ENCODE measurements around the gene FOXI2.

Gene FOXI2

GRCh38 chr10:127736915-127737562 lies at the start of gene FOXI2:
Gene FOXI2 (plus strand): TSS chr10:127737185. CDS start chr10:127737274, 89 bp downstream.
- no peak for DNase-seq

- DNase-seq = no peak
These were observed 49.4 kb upstream of the FOXI2 start for GRCh38 chr10:127687548-127687947.

GRCh38 chr10:127690176-127690835 lies 46.7 kb upstream of the FOXI2 start:
- no peak for DNase-seq

GRCh38 chr10:127694580-127695193 lies 42.3 kb upstream of the FOXI2 start:
- no peak for DNase-seq

GRCh38 chr10:127695431-127695830 lies 41.6 kb upstream of the FOXI2 start:
- DNase-seq = no peak

- no peak for DNase-seq
These were observed 38.1 kb upstream of the FOXI2 start for GRCh38 chr10:127698886-127699285.

- no peak for DNase-seq
These were observed 37.7 kb upstream of the FOXI2 start for GRCh38 chr10:127699311-127699710.

GRCh38 chr10:127702271-127702670 lies 34.7 kb upstream of the FOXI2 start:
- DNase-seq = peak; percentile 1

GRCh38 chr10:127715249-127715648 lies 21.7 kb upstream of the FOXI2 start:
- no peak for DNase-seq

- DNase-seq = no peak
These were observed 21.1 kb upstream of the FOXI2 start for GRCh38 chr10:127715782-127716378.

- no peak for DNase-seq
These were observed 16.8 kb upstream of the FOXI2 start for GRCh38 chr10:127720142-127720541.

- DNase-seq = no peak
These were observed 16.1 kb upstream of the FOXI2 start for GRCh38 chr10:127720903-127721302.

GRCh38 chr10:127734753-127735152 lies 2.2 kb upstream of the FOXI2 start:
- no peak for DNase-seq

- no peak for DNase-seq
These were observed 1.8 kb upstream of the FOXI2 start for GRCh38 chr10:127735156-127735555.

- no peak for DNase-seq
These were observed 1.2 kb upstream of the FOXI2 start for GRCh38 chr10:127735723-127736221.

- DNase-seq = no peak
These were observed 617 bp upstream of the FOXI2 start for GRCh38 chr10:127736222-127736914.

- no peak for DNase-seq
These were observed 852 bp downstream of the FOXI2 start for GRCh38 chr10:127737563-127738511.

GRCh38 chr10:127738512-127739424 lies 1.8 kb downstream of the FOXI2 start:
- peak; percentile 4 for DNase-seq

- DNase-seq = no peak
These were observed 2.9 kb downstream of the FOXI2 start for GRCh38 chr10:127739908-127740307.

- DNase-seq = no peak
These were observed 3.6 kb downstream of the FOXI2 start for GRCh38 chr10:127740596-127740995.

- DNase-seq = no peak
These were observed 6.2 kb downstream of the FOXI2 start for GRCh38 chr10:127743205-127743604.

Measured in NCI-H2029 (cell line).